Measurements from ENCODE around the gene ARMC9.

- TF ChIP-seq ZFP3 (CRISPR knock-in tag; IDR thresholded peaks at IDR 0.05) (no peak), TCF4 (CRISPR knock-in tag; IDR thresholded peaks at IDR 0.05; ENCODE audit: borderline replicate concordance) (no peak), GLIS3 (CRISPR knock-in tag; IDR thresholded peaks at IDR 0.05) (no peak), TOX (CRISPR knock-in tag; IDR thresholded peaks at IDR 0.05; ENCODE audit: borderline replicate concordance) (no peak)
- TF ChIP-seq, protein P1, sequence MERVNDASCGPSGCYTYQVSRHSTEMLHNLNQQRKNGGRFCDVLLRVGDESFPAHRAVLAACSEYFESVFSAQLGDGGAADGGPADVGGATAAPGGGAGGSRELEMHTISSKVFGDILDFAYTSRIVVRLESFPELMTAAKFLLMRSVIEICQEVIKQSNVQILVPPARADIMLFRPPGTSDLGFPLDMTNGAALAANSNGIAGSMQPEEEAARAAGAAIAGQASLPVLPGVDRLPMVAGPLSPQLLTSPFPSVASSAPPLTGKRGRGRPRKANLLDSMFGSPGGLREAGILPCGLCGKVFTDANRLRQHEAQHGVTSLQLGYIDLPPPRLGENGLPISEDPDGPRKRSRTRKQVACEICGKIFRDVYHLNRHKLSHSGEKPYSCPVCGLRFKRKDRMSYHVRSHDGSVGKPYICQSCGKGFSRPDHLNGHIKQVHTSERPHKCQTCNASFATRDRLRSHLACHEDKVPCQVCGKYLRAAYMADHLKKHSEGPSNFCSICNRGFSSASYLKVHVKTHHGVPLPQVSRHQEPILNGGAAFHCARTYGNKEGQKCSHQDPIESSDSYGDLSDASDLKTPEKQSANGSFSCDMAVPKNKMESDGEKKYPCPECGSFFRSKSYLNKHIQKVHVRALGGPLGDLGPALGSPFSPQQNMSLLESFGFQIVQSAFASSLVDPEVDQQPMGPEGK (CRISPR knock-in tag; IDR thresholded peaks at IDR 0.05; ENCODE audit: borderline replicate concordance): no peak
These were observed 222.7 kb downstream of the ARMC9 start for GRCh38 chr2:231421051-231421580.
